Measurements from ENCODE around the gene PNLIPRP3.

Gene PNLIPRP3

GRCh38 chr10:116451711-116452337 lies 24.2 kb downstream of the PNLIPRP3 start:
- no peak for DNase-seq

DNA sequence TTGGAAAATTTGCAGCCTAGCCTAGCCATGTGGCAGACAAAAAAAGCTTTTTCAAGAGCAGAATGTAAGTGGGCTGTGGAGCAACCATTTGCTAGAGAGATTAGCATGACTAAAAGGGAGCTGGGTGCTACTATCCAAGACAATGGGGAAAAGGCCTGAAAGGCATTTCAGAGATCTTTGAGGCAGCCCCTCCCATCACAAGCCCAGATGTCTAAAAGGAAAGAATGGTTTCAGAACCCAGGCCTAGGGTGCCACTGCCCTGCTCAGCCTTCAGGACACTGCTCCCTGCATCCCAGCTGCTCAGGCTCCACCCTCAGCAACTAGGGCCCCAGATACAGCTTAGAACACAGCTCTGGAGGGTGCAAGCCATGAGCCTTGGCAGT lies 24.7 kb downstream of the PNLIPRP3 start:
- DNase-seq = no peak

DNA sequence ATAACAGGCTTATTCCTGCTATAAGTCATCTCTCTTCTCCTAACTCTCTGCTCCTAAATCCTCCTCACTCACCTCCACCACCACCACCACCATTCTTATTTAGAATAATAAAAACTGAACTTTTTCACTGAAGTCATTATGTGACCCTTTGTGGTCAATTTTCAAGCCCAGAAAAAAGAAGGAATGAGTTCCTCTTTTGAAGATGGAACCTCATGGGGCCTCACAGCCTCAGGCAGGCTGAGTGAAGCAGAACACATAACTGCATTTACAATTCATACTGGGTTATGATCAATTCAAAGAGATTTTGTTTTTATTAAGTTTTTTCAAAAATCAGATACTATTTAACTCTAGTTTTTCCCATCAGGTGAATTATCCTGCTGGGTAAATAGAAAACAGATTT lies 29.8 kb downstream of the PNLIPRP3 start:
- DNase-seq = no peak

GRCh38 chr10:116460219-116460618 lies 32.6 kb downstream of the PNLIPRP3 start:
- DNase-seq = no peak

DNA sequence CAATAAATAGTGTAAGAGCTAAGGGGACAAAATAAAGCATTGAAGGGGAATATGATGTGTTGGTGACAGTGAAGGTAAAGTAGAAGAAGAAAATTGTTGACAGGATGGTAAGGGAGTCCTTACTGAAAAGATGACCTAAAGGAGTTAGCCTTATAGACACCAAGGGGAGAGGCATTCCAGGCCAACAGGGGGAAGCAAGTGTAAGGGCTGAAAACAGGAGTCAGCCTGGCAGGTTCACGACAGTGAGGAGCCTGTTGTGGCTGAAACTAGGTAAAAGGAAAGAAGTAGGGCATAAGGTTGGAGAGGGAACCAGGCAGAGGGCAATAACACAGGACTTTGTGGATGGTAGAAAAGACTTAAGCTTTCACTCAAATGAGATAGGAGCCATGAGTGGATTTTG lies 34.0 kb downstream of the PNLIPRP3 start:
- DNase-seq = no peak

DNA sequence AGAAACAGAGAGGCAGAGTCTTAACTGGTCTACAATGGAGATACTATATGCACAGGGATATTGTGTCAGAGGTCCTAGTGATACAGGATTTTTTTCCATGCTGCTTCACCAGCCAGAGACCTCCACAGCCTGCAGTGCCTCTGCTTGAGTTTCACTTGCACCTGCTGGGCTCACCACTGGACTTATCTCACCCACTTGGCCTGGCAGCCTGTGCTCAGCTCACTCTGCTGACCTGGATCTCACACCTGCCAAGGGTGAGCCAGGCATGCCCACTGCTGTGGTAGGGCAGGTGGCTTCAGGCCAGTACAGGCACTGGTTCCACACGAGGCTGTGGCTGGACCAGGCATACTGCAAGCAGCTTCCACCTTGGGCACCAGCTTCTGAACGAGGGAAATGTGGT lies 36.6 kb downstream of the PNLIPRP3 start:
- DNase-seq = no peak

DNA sequence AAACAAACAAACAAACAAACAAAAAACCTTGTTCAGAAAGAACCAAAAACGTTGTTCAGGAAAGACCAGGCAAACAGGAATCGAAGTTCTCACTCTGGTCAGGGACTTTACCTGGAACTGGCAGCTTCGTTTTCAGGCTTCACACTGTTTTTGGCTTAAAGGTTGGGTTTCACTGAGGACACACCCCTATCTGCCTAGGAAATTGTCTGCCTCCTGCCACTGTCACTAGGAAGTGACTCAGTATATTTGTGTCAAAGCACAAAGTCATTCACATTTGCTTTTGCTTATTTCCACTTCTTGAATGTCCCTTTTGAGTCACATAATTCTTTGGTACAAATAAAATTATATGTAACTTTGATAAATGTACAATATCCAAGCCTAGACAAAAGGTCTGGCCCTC lies 37.9 kb downstream of the PNLIPRP3 start:
- no peak for DNase-seq

DNA sequence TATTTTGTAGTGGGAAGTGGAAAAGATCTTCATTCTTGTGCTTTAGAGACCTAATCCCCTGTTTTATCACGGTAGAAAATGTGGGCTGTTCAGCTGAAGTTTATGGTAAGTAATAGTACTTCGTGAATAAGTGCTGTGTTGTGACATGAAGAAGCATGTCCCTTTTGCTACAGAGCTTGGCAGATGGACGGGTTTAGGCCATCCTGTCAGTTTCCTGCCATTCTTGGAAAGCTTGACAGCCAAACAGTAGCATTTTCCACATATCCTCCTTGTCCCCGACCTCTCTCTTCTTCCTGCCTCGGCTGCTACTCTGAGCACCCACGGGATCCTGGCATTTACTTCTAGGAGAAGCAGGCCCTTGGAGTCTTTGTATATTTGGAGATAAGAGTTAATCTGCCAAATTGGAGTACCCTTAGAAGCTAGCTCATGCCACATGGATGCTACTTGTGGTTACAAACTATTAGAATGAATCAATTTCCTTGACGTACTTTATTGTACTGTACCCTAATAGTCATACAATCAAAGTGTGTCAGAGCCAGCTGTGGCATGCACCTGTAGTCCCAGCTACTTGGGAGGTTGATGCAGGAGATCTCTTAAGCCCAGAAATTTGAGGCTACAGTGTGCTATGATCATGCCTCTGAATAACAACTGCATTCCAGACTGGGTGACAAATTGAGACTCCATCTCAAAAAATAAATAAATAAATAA lies 39.2 kb downstream of the PNLIPRP3 start:
- no peak for DNase-seq

DNA sequence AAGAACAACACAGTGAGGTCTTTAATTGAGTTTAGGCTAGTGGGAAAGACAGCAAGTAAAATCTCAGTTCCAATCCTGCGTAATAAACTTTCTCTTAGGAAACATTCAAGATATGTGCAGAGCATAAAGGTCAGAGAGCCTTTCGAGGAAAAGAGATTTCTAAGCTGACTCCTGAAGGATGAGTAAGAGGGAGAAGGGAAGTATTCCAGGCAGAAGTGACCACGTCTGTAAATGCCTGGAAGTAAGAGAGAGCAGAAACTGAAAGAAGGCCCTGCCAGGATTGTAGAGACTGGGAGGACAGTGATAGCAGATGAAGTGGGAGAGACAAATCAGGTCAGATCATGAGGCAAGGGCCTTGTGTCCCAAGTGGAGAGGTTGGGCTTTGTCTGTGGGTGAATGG lies 41.8 kb downstream of the PNLIPRP3 start:
- no peak for DNase-seq

GRCh38 chr10:116470071-116470470 lies 42.4 kb downstream of the PNLIPRP3 start:
- DNase-seq = no peak

GRCh38 chr10:116470768-116471415 lies 43.2 kb downstream of the PNLIPRP3 start:
- no peak for DNase-seq

DNA sequence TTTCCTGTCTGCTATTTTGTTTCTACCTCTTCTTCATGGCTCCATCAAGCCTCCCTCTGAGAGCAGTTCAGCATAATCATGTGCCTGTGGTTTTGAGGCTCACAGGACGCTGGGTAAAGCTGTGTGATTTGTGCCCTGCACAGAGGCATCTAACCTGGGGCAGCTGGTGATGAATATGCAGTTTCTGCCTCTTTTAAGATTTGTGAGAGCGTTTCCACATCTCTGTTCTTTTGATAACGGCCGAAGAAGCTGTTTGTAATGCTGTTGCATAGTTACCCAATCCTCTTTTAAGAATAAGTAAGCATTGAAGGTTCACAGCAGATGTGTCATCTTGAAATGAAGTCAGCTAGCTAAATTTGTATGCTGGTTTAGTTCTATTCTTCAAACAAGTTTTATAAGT lies 45.2 kb downstream of the PNLIPRP3 start:
- no peak for DNase-seq

DNA sequence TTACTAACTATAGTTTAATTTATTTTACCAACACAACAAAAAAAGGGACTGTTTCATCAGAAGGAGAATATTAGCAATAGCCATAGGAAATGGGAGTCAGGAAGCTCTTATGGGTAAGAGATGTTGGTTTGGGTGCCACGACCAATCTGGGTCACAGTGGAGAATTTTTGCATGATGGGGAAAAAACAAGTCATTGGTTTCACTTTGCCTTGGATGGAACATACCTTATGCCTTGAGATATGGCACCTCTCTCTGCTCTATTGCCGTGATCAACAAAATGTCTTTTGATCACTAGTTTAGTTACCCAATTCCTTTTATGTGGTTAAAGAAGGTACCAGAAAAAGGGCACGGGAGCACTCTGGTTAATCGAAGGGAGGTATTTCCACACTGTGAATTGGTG lies 48.2 kb downstream of the PNLIPRP3 start:
- no peak for DNase-seq

GRCh38 chr10:116476461-116476860 lies 48.8 kb downstream of the PNLIPRP3 start:
- no peak for DNase-seq

DNA sequence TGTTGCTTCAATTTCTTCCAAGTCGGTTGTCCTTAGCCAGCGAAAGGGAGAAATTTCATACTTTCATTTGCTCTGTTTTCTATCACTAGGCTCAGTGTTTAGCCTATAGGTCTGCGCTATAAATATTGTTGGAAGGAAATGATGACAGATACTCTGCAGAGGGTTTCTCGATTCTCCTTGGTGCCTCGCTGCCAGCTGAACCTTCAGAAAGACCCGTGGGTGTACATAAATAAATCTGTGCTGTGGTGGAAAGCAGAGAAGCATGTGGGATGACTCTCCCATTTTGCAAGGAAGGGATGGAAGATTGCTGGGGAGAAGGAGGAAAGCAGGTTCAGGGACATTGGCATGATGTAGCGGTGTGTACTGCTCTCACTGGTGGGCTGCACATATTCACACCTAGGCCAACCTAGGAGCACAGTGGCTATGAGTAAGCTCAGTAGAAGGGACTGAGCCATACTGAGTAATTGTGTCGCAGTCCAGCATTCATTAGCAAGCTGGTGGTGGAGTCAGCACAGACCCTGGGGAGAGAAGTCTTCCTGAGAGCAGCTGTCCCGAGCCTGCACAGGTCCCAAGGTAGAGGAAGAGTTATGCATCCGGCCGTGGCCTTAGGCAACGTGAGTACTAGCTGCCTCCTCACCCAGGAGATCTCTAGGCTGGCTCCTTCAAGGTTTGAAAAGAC lies 50.5 kb downstream of the PNLIPRP3 start:
- no peak for DNase-seq

- no peak for DNase-seq
Measured at GRCh38 chr10:116486770-116487448, 59.3 kb downstream of the PNLIPRP3 start.

GRCh38 chr10:116487522-116488430 lies 60.1 kb downstream of the PNLIPRP3 start:
- no peak for DNase-seq

DNA sequence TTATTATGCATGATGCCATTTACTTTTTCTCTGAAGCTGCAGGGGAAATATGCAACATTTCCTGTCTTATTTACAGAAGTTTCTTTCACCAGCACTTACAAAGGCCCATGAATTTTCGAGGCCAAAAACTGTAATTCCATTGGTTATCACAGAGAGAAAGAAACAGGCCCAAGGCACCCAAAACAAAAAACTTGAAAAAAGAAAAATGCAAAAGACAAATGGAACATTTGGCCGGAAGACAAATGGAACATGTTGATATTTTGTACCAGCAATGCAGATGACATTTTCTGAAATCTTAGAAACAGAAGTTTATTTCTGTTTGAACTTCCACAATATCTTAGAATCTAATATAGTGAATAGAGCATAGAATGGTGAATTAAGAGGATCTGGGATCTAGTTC lies 61.8 kb downstream of the PNLIPRP3 start:
- no peak for DNase-seq

- DNase-seq = no peak
Measured at GRCh38 chr10:116490028-116490662, 62.5 kb downstream of the PNLIPRP3 start.

GRCh38 chr10:116504786-116505185 lies 77.1 kb downstream of the PNLIPRP3 start:
- DNase-seq = no peak

- no peak for DNase-seq
Measured at GRCh38 chr10:116510565-116510964, 82.9 kb downstream of the PNLIPRP3 start.

DNA sequence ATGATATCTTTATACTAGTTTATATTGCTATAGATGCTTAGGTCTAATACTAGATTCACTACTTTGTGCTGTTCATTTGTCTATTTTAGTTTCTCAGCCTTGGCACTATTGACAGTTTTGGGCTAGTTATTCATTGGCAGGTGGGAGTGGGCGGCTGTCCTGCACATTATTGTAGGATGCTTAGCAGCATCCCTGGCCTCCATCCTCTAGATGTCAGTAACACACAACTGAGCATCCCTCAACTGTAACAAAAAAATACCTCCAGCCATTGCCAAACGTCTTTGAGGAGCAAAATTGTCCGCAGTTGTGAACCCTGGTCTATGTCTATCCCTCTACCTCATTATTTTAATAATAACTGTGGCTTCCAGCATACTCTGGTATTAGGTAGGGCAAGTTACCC lies 83.7 kb downstream of the PNLIPRP3 start:
- DNase-seq = no peak
